Measurements from ENCODE around the gene CKMT2. TPM values are rescaled to one million over a fixed set of nuclear protein-coding genes. Genes with fewer than 3 reads are reported as not detected.

Gene CKMT2
- total and polyA plus RNA-seq, 2 of the 8 experiments (the other 6 are each of a cell fraction or from before 2014, with no cell fraction given), result 2.4 to 5.0 TPM

- no peak for TF ChIP-seq CHD7 (IDR thresholded peaks at IDR 0.05; ENCODE audit: insufficient replicate concordance, low read length)
- no peak for TF ChIP-seq TBP (IDR thresholded peaks at IDR 0.05; ENCODE audit: low read depth, low read length)
- TF ChIP-seq NRF1 (IDR thresholded peaks at IDR 0.05; ENCODE audit: low read depth, low read length), result no peak
Measured at GRCh38 chr5:81241961-81242648, 9.0 kb downstream of the CKMT2 start (continued).

All from H1 (cell line).